Stomach (tissue), 4 donors: ENCODE measurements around the gene AJM1.

Experiments used
- EP300 ChIP-seq: sonication (generic); formaldehyde crosslinking; IDR thresholded peaks from one replicate; pipeline ENCODE4 v1.6.1; 2017; ENCODE audit warnings: antibody characterized with exemption
- POLR2A ChIP-seq, 4 donors: fragments of 450-650 bp; IDR thresholded peaks; one replicate each; pipeline ENCODE4 v1.6.1; 2016; ENCODE audit warnings: antibody characterized with exemption in 4 of 4, control low read depth in 2 of 4, mild to moderate bottlenecking in 1 of 4, moderate library complexity in 1 of 4
- TF ChIP-seq, protein P1 (sequence below), 7 experiments: fragments of 450-650 bp in 4 of 7; fragments of 200-600 bp in 3 of 7; sonication (generic) in 3 of 7; IDR thresholded peaks; one replicate each; pipeline ENCODE4 v1.5.1; 2016 to 2019; ENCODE audit warnings: antibody characterized with exemption in 7 of 7, control low read depth in 2 of 7, mild to moderate bottlenecking in 1 of 7

DNA sequence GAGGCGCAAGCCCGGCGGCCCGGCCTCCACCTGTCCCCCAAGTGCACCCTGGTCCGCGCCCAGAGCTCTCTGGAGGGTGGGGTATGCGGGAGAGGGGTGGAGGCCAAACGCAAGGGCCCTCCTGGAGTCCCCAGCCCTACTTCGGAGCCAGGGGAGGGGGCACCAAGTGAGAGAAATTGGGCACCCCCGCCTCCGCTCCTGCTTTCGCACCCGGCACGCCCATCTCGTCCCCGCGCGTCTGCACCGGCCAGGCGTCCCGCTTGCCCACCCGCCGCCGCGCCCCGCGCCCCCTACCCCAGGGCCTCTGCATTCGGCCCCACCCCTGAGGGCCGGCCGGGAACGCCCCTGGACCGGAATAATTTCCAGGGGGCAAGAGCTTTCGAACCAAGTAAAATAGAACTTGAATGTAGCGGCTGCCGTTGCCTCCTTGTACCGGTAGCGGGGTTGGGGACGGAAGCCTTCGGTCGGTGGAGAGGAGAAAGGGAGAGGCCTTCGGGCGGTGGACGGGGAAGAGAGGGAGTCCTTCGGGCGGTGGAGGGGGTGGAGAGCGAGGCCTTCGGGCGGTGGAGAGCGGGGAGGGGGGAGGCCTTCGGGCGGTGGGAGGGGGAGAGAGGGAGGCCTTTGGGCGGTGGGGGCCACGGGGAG, 6.2 kb downstream of the AJM1 start:
- TF ChIP-seq, protein P1, sequence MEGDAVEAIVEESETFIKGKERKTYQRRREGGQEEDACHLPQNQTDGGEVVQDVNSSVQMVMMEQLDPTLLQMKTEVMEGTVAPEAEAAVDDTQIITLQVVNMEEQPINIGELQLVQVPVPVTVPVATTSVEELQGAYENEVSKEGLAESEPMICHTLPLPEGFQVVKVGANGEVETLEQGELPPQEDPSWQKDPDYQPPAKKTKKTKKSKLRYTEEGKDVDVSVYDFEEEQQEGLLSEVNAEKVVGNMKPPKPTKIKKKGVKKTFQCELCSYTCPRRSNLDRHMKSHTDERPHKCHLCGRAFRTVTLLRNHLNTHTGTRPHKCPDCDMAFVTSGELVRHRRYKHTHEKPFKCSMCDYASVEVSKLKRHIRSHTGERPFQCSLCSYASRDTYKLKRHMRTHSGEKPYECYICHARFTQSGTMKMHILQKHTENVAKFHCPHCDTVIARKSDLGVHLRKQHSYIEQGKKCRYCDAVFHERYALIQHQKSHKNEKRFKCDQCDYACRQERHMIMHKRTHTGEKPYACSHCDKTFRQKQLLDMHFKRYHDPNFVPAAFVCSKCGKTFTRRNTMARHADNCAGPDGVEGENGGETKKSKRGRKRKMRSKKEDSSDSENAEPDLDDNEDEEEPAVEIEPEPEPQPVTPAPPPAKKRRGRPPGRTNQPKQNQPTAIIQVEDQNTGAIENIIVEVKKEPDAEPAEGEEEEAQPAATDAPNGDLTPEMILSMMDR (IDR thresholded peaks at IDR 0.05): no peak
- TF ChIP-seq POLR2A (IDR thresholded peaks at IDR 0.05) (no peak), EP300 (no peak)
